ENCODE data around the gene SRBD1. TPM values are rescaled to one million over a fixed set of nuclear protein-coding genes. Genes with fewer than 3 reads are reported as not detected.

Gene SRBD1
- total and polyA plus RNA-seq, 2 donors (not counting 1 experiment from before 2014, with no cell fraction given): 9.6 to 18.7 TPM

GRCh38 chr2:45651415-45652089 lies 40.5 kb upstream of the SRBD1 start, which contains the start of gene PRKCE:
Gene PRKCE, plus strand, starts transcription at chr2:45651675.
- Histone ChIP-seq H3K27ac (ENCODE audit: insufficient read depth, low read length) (peak within 1 kb of the TSS; percentile 75), H3K79me2 (ENCODE audit: control insufficient read depth, insufficient read depth, low read length) (peaks cover 32% of the 10 kb centered on the region), H3K27me3 (ENCODE audit: control insufficient read depth, insufficient read depth, low read length) (no peaks in the 10 kb centered on the region), H4K20me1 (ENCODE audit: control insufficient read depth, extremely low read depth, insufficient read depth, low read length) (no peaks in the 10 kb centered on the region), H3K9me3 (ENCODE audit: control insufficient read depth, insufficient read depth, low read depth, low read length) (no peaks in the 10 kb centered on the region), H3K4me2 (ENCODE audit: extremely low read depth, insufficient read depth, low read length) (peak within 1 kb of the TSS; percentile 99), H2AFZ (ENCODE audit: low read length) (peak within 1 kb of the TSS; percentile 47), H3K4me1 (ENCODE audit: control insufficient read depth, extremely low read depth, insufficient read depth, low read length) (peaks cover 5% of the 10 kb centered on the region), H3K4me3 (replicated peaks in 1 of 4; ENCODE audit: control extremely low read depth in 1 of 4, insufficient read depth in 1 of 4, low read depth in 3 of 4, low read length in 4 of 4) (peak within 1 kb of the TSS; percentile 79 to 92 (median 87)), H3K9ac (ENCODE audit: insufficient read depth, low read length) (peak within 1 kb of the TSS; percentile 75), H3K36me3 (ENCODE audit: control insufficient read depth, insufficient read depth, low read length) (no peaks in the 10 kb centered on the region)
- TF ChIP-seq, protein P1, sequence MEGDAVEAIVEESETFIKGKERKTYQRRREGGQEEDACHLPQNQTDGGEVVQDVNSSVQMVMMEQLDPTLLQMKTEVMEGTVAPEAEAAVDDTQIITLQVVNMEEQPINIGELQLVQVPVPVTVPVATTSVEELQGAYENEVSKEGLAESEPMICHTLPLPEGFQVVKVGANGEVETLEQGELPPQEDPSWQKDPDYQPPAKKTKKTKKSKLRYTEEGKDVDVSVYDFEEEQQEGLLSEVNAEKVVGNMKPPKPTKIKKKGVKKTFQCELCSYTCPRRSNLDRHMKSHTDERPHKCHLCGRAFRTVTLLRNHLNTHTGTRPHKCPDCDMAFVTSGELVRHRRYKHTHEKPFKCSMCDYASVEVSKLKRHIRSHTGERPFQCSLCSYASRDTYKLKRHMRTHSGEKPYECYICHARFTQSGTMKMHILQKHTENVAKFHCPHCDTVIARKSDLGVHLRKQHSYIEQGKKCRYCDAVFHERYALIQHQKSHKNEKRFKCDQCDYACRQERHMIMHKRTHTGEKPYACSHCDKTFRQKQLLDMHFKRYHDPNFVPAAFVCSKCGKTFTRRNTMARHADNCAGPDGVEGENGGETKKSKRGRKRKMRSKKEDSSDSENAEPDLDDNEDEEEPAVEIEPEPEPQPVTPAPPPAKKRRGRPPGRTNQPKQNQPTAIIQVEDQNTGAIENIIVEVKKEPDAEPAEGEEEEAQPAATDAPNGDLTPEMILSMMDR (conservative IDR thresholded peaks at IDR 0.05 in 1 of 2, IDR thresholded peaks at IDR 0.05 in 1 of 2; ENCODE audit: low read depth in 1 of 2, low read length in 2 of 2): no peak
- TF ChIP-seq EZH2 (IDR thresholded peaks at IDR 0.05; ENCODE audit: low read length, missing control alignments): no peak
- peak; percentile 25 to 59 for DNase-seq (ENCODE audit: low read depth in 2 of 2)

- no peak for TF ChIP-seq EZH2 (IDR thresholded peaks at IDR 0.05; ENCODE audit: low read length, missing control alignments)
- TF ChIP-seq, protein P1 (conservative IDR thresholded peaks at IDR 0.05 in 1 of 2, IDR thresholded peaks at IDR 0.05 in 1 of 2; ENCODE audit: low read depth in 1 of 2, low read length in 2 of 2): peak; percentile 36 to 38
- Histone ChIP-seq H3K4me2 (ENCODE audit: extremely low read depth, insufficient read depth, low read length) (no peak overlapping the region), H3K9me3 (ENCODE audit: control insufficient read depth, insufficient read depth, low read depth, low read length) (no peaks in the 10 kb centered on the region), H4K20me1 (ENCODE audit: control insufficient read depth, extremely low read depth, insufficient read depth, low read length) (no peaks in the 10 kb centered on the region), H3K79me2 (ENCODE audit: control insufficient read depth, insufficient read depth, low read length) (peaks cover 32% of the 10 kb centered on the region), H3K27ac (ENCODE audit: insufficient read depth, low read length) (peak overlapping the region; percentile 75), H3K9ac (ENCODE audit: insufficient read depth, low read length) (peak overlapping the region; percentile 75), H3K4me3 (replicated peaks in 1 of 4; ENCODE audit: control extremely low read depth in 1 of 4, insufficient read depth in 1 of 4, low read depth in 3 of 4, low read length in 4 of 4) (peak overlapping the region; percentile 79 to 92 (median 87)), H2AFZ (ENCODE audit: low read length) (no peak overlapping the region), H3K36me3 (ENCODE audit: control insufficient read depth, insufficient read depth, low read length) (no peaks in the 10 kb centered on the region), H3K27me3 (ENCODE audit: control insufficient read depth, insufficient read depth, low read length) (no peaks in the 10 kb centered on the region), H3K4me1 (ENCODE audit: control insufficient read depth, extremely low read depth, insufficient read depth, low read length) (peaks cover 5% of the 10 kb centered on the region)
- DNase-seq (ENCODE audit: low read depth in 2 of 2): peak; percentile 98
These were observed 39.9 kb upstream of the SRBD1 start for GRCh38 chr2:45650851-45651414.

DNA sequence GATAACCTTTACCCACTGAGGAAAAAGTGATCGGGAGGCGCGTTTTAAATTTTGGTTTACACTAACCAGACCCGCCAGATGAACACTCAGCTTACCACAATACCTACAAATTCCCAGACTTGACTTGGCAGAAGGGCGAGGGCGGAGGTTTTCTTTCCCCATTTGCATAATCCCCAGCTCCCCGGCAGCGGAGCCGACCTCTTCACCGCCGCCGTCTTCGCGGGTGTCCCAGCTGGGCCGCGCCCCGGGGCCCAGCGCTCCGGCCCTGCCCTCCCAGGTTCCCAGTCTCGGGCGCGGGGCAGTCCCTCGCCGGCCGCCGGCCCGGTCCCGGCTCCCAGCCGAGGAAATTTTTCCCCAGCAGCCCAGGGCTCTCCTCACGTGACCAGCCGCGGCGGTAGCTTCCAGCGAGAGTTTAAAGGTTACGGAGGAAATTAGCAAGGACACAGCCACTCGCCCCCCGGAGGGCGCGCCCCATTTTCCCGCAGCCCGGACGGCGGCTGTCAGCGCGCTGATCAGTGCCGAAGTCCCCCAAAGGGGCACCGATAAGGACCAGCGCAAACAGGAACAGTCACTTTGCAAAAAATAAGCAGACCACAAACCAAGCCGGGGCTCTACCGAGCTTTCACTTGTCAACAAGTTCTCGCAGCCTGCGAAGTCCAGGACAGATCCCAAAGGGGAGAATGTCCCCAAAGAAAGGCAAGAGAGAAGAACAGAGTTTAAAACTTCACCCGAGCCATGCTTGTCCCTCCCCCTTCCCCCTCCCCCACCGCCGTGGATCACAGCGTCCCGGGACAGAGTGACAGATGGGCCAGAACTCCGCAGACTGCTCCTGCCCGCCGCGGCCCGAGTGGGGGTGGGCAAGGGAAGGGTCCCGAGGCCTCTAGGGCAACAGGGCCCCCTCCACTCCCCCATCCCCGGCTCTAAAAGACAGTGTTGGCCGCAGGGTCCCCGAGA lies 39.1 kb upstream of the SRBD1 start:
- Histone ChIP-seq H2AFZ (ENCODE audit: low read length) (peak overlapping the region; percentile 33), H3K4me1 (ENCODE audit: control insufficient read depth, extremely low read depth, insufficient read depth, low read length) (peaks cover 5% of the 10 kb centered on the region), H4K20me1 (ENCODE audit: control insufficient read depth, extremely low read depth, insufficient read depth, low read length) (no peaks in the 10 kb centered on the region), H3K4me3 (replicated peaks in 1 of 4; ENCODE audit: control extremely low read depth in 1 of 4, insufficient read depth in 1 of 4, low read depth in 3 of 4, low read length in 4 of 4) (peak overlapping the region; percentile 71 to 92 (median 87)), H3K27ac (ENCODE audit: insufficient read depth, low read length) (peak overlapping the region; percentile 65), H3K4me2 (ENCODE audit: extremely low read depth, insufficient read depth, low read length) (peak overlapping the region; percentile 80), H3K79me2 (ENCODE audit: control insufficient read depth, insufficient read depth, low read length) (peaks cover 28% of the 10 kb centered on the region), H3K9ac (ENCODE audit: insufficient read depth, low read length) (peak overlapping the region; percentile 75), H3K27me3 (ENCODE audit: control insufficient read depth, insufficient read depth, low read length) (no peaks in the 10 kb centered on the region), H3K36me3 (ENCODE audit: control insufficient read depth, insufficient read depth, low read length) (no peaks in the 10 kb centered on the region), H3K9me3 (ENCODE audit: control insufficient read depth, insufficient read depth, low read depth, low read length) (no peaks in the 10 kb centered on the region)
- TF ChIP-seq, protein P1 (conservative IDR thresholded peaks at IDR 0.05 in 1 of 2, IDR thresholded peaks at IDR 0.05 in 1 of 2; ENCODE audit: low read depth in 1 of 2, low read length in 2 of 2): no peak
- no peak for TF ChIP-seq EZH2 (IDR thresholded peaks at IDR 0.05; ENCODE audit: low read length, missing control alignments)
- DNase-seq (ENCODE audit: low read depth in 2 of 2): peak; percentile 45 to 62

All from fibroblast of lung (primary cell).